PC-9 (cell line): ENCODE results near the gene PRIMA1.

Source experiments
- CTCF ChIP-seq: fragments of 200-600 bp; sonication (generic); conservative IDR thresholded peaks from 2 replicates; pipeline ENCODE4 v1.6.1; 2017; ENCODE audit warnings: mixed run types, antibody characterized with exemption, mild to moderate bottlenecking, moderate library complexity
- EZH2 ChIP-seq: fragments of 200-600 bp; sonication (generic); IDR thresholded peaks from 2 replicates; pipeline ENCODE4 v1.8.0; 2017; ENCODE audit warnings: antibody characterized with exemption, low read depth

DNA sequence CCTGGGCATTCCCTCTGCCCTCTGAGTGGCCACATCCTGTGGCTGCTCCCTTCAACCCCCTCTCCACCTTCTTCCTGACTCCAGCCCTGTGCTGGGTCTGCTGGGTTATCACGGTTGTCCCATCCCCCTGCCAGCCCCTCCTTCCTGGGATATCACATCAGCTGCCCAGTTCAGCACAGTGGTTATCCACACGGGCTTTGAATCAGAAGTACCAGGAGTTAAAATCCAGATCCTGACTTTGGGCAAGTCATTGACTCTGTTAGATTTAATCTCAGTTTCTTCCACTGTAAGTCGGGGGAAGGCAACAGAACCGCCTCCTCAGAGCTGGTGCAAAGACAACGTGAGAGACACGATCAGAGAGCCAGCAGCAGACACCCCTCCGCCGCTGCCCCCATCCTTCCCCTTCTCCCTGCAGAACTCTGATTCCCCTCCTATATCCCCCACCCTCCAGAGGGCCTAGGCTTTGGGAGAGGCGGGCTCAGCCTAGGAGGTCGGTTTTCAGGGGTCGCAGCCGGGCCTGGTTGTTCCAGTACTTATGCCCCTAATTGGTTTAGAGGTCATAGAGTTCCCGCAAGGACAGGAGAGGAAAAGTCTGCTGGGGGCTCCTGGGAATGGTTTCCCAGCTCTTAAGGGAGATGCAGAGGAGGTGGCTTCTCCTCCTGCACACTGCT lies 42.5 kb downstream of the PRIMA1 start:
- no peak for TF ChIP-seq CTCF
- TF ChIP-seq EZH2, result no peak
